ENCODE data around the gene COL6A1. TPM values are rescaled to one million over a fixed set of nuclear protein-coding genes. Genes with fewer than 3 reads are reported as not detected.
"Not testable (repeated sequence)": the region's sequence is repeated elsewhere in the genome, so short reads cannot be mapped to it uniquely, and the experiment has no call there.

Gene COL6A1
- total RNA-seq, 2 donors from 2014 or later, result 3.2 to 4.6 TPM

DNA sequence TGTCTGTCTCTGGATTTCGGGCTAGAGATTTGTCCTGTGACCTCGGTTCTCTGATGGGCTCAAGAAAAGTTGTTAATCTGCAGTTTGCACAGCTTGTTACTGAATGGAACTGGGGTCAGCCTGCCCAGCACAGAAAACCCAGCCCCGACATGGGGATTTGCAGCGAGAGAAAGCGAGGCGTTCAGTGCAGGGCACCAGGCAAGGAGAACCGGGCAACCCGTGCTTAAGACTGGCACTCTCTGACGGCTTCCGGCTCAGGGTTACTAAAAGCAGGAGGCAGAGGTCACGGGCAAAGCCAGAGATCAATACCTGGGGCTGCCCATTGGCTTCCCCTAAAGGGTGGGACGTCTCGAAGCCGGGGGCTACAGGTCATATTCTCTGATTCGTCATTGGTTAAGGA is 29.9 kb upstream of the COL6A1 start:
- no peak for ATAC-seq
- Mint-ChIP-seq H3K4me1 (no peaks in the 10 kb centered on the region), H3K36me3 (ENCODE audit: low read depth) (no peaks in the 10 kb centered on the region), H3K27me3 (peaks cover 28% of the 10 kb centered on the region), H3K27ac (no peak overlapping the region), H3K4me3 (no peak overlapping the region)
- DNase-seq, result no peak
- no peaks in the 10 kb centered on the region for H3K9me3 ChIP-seq (ENCODE audit: control insufficient read depth, low read length, poor library complexity, severe bottlenecking)

DNA sequence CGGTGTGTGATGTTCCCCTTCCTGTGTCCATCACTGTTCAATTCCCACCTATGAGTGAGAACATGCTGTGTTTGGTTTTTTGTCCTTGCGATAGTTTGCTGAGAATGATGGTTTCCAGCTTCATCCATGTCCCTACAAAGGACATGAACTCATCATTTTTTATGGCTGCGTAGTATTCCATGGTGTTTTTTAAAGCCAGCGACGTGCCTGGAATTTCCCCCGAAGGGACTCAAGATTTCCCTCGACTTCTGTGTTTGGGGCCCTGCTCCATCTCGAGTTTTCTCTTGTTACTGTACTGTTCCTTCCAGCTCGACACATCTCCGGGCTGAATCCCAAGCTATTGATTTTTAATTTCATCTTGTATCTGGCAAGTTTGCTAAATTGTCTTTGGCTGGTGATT is 29.0 kb upstream of the COL6A1 start:
- not testable (repeated sequence) for H3K27ac Mint-ChIP-seq; H3K4me3 Mint-ChIP-seq; DNase-seq; H3K9me3 ChIP-seq (ENCODE audit: control insufficient read depth, low read length, poor library complexity, severe bottlenecking); H3K36me3 Mint-ChIP-seq (ENCODE audit: low read depth); ATAC-seq; H3K4me1 Mint-ChIP-seq
- peaks cover 35% of the 10 kb centered on the region for H3K27me3 Mint-ChIP-seq

DNA sequence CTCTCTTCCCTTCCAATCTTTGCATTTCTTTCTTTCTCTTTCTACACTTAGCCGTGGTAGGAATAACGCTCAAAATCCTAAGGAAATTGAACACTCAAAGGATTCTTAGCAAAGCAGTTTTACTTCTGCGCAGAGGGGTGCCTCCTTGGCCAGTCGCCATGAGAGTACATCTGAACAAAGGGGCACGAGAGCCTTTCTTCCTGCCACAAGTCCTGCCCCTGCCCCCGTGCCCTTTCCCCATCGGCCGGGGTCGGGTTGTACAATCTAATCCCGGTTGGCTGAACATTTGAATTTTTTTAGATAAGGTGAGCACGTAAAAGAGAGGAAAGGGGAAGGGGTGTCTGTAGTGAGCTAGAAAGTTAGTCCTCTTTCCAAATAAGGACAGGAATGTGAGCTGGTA is 28.6 kb upstream of the COL6A1 start:
- H3K4me1 Mint-ChIP-seq, result no peaks in the 10 kb centered on the region
- H3K27me3 Mint-ChIP-seq, result peaks cover 39% of the 10 kb centered on the region
- H3K27ac Mint-ChIP-seq, result no peak overlapping the region
- no peak for DNase-seq
- ATAC-seq, result no peak
- H3K9me3 ChIP-seq (ENCODE audit: control insufficient read depth, low read length, poor library complexity, severe bottlenecking), result no peaks in the 10 kb centered on the region
- no peaks in the 10 kb centered on the region for H3K36me3 Mint-ChIP-seq (ENCODE audit: low read depth)
- H3K4me3 Mint-ChIP-seq, result no peak overlapping the region

- Mint-ChIP-seq H3K27me3 (peaks cover 44% of the 10 kb centered on the region), H3K27ac (no peak overlapping the region), H3K4me3 (no peak overlapping the region), H3K4me1 (peaks cover 2% of the 10 kb centered on the region), H3K36me3 (ENCODE audit: low read depth) (no peaks in the 10 kb centered on the region)
- ATAC-seq, result no peak
- no peak for DNase-seq
- no peaks in the 10 kb centered on the region for H3K9me3 ChIP-seq (ENCODE audit: control insufficient read depth, low read length, poor library complexity, severe bottlenecking)
Observed at GRCh38 chr21:45954261-45954660, 27.3 kb upstream of the COL6A1 start.

- Mint-ChIP-seq H3K27ac (no peak overlapping the region), H3K27me3 (peaks cover 46% of the 10 kb centered on the region), H3K4me1 (peaks cover 2% of the 10 kb centered on the region), H3K36me3 (ENCODE audit: low read depth) (no peaks in the 10 kb centered on the region), H3K4me3 (no peak overlapping the region)
- DNase-seq (no peak), ATAC-seq (no peak)
- no peaks in the 10 kb centered on the region for H3K9me3 ChIP-seq (ENCODE audit: control insufficient read depth, low read length, poor library complexity, severe bottlenecking)
Observed at GRCh38 chr21:45954921-45955320, 26.6 kb upstream of the COL6A1 start.

GRCh38 chr21:45957551-45957950 is 24.0 kb upstream of the COL6A1 start:
- Mint-ChIP-seq H3K4me3 (no peak overlapping the region), H3K4me1 (peaks cover 2% of the 10 kb centered on the region), H3K27me3 (peaks cover 35% of the 10 kb centered on the region), H3K36me3 (ENCODE audit: low read depth) (peaks cover 2% of the 10 kb centered on the region), H3K27ac (no peak overlapping the region)
- no peaks in the 10 kb centered on the region for H3K9me3 ChIP-seq (ENCODE audit: control insufficient read depth, low read length, poor library complexity, severe bottlenecking)
- no peak for DNase-seq
- no peak for ATAC-seq

GRCh38 chr21:45957981-45958600 is 23.5 kb upstream of the COL6A1 start:
- H3K4me3 Mint-ChIP-seq, result no peak overlapping the region
- H3K27ac Mint-ChIP-seq, result no peak overlapping the region
- H3K9me3 ChIP-seq (ENCODE audit: control insufficient read depth, low read length, poor library complexity, severe bottlenecking), result no peaks in the 10 kb centered on the region
- H3K36me3 Mint-ChIP-seq (ENCODE audit: low read depth), result peaks cover 2% of the 10 kb centered on the region
- ATAC-seq, result no peak
- H3K4me1 Mint-ChIP-seq, result peaks cover 2% of the 10 kb centered on the region
- no peak for DNase-seq
- H3K27me3 Mint-ChIP-seq, result peaks cover 35% of the 10 kb centered on the region

- peaks cover 35% of the 10 kb centered on the region for H3K27me3 Mint-ChIP-seq
- no peaks in the 10 kb centered on the region for H3K9me3 ChIP-seq (ENCODE audit: control insufficient read depth, low read length, poor library complexity, severe bottlenecking)
- H3K4me1 Mint-ChIP-seq, result peaks cover 2% of the 10 kb centered on the region
- H3K27ac Mint-ChIP-seq, result no peak overlapping the region
- no peak for ATAC-seq
- H3K4me3 Mint-ChIP-seq, result no peak overlapping the region
- DNase-seq, result no peak
- peaks cover 4% of the 10 kb centered on the region for H3K36me3 Mint-ChIP-seq (ENCODE audit: low read depth)
Observed at GRCh38 chr21:45959182-45959581, 22.4 kb upstream of the COL6A1 start.

GRCh38 chr21:45959779-45960390 is 21.7 kb upstream of the COL6A1 start:
- Mint-ChIP-seq H3K4me3 (no peak overlapping the region), H3K4me1 (peaks cover 2% of the 10 kb centered on the region), H3K27me3 (peaks cover 35% of the 10 kb centered on the region), H3K27ac (no peak overlapping the region), H3K36me3 (ENCODE audit: low read depth) (peaks cover 4% of the 10 kb centered on the region)
- no peak for ATAC-seq
- no peak for DNase-seq
- H3K9me3 ChIP-seq (ENCODE audit: control insufficient read depth, low read length, poor library complexity, severe bottlenecking), result no peaks in the 10 kb centered on the region

DNA sequence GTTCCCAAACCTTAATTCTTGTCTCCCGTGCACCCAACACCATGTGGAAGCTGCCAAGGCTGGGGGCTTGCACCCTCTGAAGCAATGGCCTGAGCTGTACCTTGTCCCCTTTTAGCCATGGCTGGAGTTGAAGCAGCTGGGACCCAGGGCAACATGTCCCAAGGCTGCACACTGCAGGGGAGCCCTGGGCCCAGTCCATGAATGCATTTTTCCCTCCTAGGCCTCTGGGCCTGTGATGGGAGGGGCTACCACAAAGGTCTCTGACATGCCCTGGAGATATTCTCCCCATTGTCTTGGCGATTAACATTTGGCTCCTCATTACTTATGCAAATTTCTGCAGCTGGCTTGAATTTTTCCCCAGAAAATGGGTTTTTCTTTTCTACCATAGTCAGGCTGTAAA is 20.2 kb upstream of the COL6A1 start:
- not testable (repeated sequence) for ATAC-seq; H3K9me3 ChIP-seq (ENCODE audit: control insufficient read depth, low read length, poor library complexity, severe bottlenecking); H3K4me3 Mint-ChIP-seq; H3K36me3 Mint-ChIP-seq (ENCODE audit: low read depth); H3K4me1 Mint-ChIP-seq; DNase-seq; H3K27ac Mint-ChIP-seq
- H3K27me3 Mint-ChIP-seq, result peaks cover 30% of the 10 kb centered on the region

GRCh38 chr21:45962531-45963231 is 18.9 kb upstream of the COL6A1 start:
- Mint-ChIP-seq H3K4me1 (peaks cover 2% of the 10 kb centered on the region), H3K4me3 (no peak overlapping the region), H3K27ac (no peak overlapping the region), H3K27me3 (peaks cover 23% of the 10 kb centered on the region), H3K36me3 (ENCODE audit: low read depth) (peaks cover 4% of the 10 kb centered on the region)
- ATAC-seq (no peak), DNase-seq (no peak)
- no peaks in the 10 kb centered on the region for H3K9me3 ChIP-seq (ENCODE audit: control insufficient read depth, low read length, poor library complexity, severe bottlenecking)

GRCh38 chr21:45963232-45963570 is 18.4 kb upstream of the COL6A1 start:
- H3K36me3 Mint-ChIP-seq (ENCODE audit: low read depth), result peaks cover 4% of the 10 kb centered on the region
- H3K4me3 Mint-ChIP-seq, result no peak overlapping the region
- H3K4me1 Mint-ChIP-seq, result peaks cover under 1% of the 10 kb centered on the region
- peaks cover 17% of the 10 kb centered on the region for H3K27me3 Mint-ChIP-seq
- H3K9me3 ChIP-seq (ENCODE audit: control insufficient read depth, low read length, poor library complexity, severe bottlenecking), result no peaks in the 10 kb centered on the region
- DNase-seq (no peak), ATAC-seq (no peak)
- no peak overlapping the region for H3K27ac Mint-ChIP-seq

- no peak overlapping the region for H3K27ac Mint-ChIP-seq
- H3K4me1 Mint-ChIP-seq, result no peaks in the 10 kb centered on the region
- H3K36me3 Mint-ChIP-seq (ENCODE audit: low read depth), result peaks cover 4% of the 10 kb centered on the region
- ATAC-seq, result no peak
- no peak for DNase-seq
- H3K9me3 ChIP-seq (ENCODE audit: control insufficient read depth, low read length, poor library complexity, severe bottlenecking), result no peaks in the 10 kb centered on the region
- peaks cover 5% of the 10 kb centered on the region for H3K27me3 Mint-ChIP-seq
- H3K4me3 Mint-ChIP-seq, result no peak overlapping the region
Observed at GRCh38 chr21:45964649-45965048, 16.9 kb upstream of the COL6A1 start.
